ENCODE results near the gene RPRML.
"Not testable (repeated sequence)": the region's sequence is repeated elsewhere in the genome, so short reads cannot be mapped to it uniquely, and the experiment has no call there.

Gene RPRML

GRCh38 chr17:46979147-46979863 lies at the start of gene RPRML:
Gene RPRML, minus strand, starts transcription at chr17:46979253. Its CDS starts 246 bp downstream, at chr17:46979007.
- DNase-seq (ENCODE audit: low spot score), result no peak

GRCh38 chr17:47016966-47017365 lies 37.9 kb upstream of the RPRML start:
- not testable (repeated sequence) for DNase-seq (ENCODE audit: low spot score)

GRCh38 chr17:47013341-47013740 lies 34.3 kb upstream of the RPRML start:
- peak; percentile 29 for DNase-seq (ENCODE audit: low spot score)

GRCh38 chr17:47012457-47012856 lies 33.4 kb upstream of the RPRML start:
- DNase-seq (ENCODE audit: low spot score), result no peak

GRCh38 chr17:47009759-47010594 lies 30.9 kb upstream of the RPRML start:
- peak; percentile 27 for DNase-seq (ENCODE audit: low spot score)

DNA sequence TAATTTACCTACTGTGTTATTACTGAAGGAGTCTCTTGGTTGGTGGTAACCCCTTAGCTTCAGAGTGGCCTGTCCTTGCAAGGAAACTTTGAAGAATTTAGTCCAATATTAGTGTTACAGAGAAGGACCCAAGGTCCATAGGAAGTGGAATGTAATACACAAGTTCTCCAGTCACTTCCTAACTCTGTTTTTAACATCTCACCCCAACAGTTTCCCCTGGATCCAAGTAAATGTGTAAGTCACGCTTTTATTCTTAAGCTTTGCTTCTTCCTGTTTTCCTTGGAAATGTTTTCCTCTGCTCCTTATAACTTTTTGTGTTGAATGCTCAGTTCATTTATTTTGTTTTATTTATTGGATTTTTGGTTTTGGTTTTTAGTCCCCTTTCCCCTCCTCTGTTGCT lies 25.9 kb upstream of the RPRML start:
- no peak for DNase-seq (ENCODE audit: low spot score)

- DNase-seq (ENCODE audit: low spot score), result not testable (repeated sequence)
These were observed 24.8 kb upstream of the RPRML start for GRCh38 chr17:47003864-47004263.

DNA sequence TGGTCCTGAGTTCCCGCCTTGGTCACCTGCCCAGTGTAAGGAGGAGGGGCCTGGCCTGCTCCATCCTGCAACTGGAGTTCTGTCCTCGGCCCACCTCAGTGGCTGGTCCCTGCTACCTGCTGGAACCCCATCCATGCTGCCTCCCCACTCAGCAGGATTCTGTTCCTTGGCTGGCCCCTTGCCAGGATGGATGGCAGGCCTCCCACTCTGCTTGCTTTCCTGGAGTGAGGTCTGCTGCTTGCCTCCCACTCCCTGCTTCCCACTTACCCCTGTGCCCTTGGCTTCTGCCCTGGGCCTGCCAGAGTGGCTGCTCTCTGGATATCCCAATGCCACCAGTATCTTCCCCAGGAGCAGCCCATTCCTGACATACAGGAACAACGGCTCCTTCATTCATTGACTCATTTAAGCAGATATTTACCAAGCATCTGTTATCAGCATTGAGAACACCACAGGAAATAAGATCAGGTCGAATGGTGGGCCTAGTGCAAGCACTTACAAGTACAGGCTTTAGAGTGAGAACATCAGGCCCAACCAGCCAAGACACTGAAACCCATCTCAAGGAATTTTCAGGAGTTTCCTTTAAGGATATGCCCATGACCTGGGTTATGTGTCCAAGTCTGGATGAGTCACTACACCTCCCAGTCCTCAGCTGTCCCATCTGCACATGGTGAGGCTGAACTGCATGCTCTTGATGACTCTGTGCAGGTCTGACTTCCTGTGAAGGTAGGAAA lies 17.0 kb upstream of the RPRML start:
- DNase-seq (ENCODE audit: low spot score), result no peak

- DNase-seq (ENCODE audit: low spot score), result no peak
These were observed 15.9 kb upstream of the RPRML start for GRCh38 chr17:46994993-46995392.

- no peak for DNase-seq (ENCODE audit: low spot score)
These were observed 12.6 kb upstream of the RPRML start for GRCh38 chr17:46991617-46992016.

DNA sequence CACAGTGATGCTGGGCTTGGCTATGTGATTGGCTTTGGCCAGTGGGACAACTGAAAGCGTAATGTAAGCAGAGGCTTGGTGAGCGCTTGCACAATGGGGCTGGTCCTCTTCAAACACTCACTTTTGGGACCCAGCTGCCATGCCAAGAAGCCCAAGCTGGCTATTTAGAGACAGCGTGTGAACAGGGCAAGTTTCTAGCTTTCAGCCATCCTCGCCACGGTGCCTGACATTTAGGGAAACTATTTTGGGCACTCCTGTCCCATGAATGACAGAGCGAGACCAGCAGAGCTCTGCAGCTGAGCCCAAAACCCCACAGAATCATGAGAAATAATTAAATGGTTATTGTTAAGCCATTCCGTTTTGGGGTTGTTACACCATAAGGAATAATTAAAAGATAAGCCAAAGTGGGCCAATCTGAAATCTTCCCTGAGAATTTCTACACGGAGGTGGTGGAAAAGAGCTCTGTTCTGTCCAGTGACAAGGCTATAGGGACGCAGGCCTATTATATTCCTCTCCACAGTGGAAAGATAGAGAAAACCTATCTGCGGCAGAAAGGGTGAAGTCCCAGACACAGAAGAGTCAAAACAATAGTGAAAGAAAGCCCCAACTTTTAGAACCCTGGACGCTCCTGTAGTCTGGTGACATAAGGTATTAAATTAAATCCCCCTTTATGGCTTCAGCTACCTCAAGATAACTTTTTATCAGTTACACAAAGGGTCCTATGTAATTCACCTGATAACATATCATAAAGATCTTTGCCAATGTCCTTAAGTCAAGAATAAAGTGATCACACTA lies 10.8 kb upstream of the RPRML start:
- DNase-seq (ENCODE audit: low spot score), result no peak

DNA sequence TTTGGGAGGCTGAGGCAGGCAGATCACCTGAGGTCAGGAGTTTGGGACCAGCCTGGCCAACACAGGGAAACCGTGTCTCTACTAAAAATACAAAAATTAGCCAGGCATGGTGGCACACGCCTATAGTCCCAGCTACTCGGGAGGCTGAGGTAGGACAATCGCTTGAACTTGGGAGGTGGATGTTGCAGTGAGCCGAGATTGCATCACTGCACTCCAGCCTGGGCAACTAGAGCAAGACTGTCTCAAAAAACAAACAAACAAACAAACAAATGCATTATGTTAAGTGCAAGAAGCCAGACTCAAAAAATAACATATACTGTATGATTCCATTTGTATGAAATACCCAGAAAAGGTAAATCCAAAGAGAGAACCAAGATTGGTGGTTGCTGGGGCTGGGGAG lies 8.9 kb upstream of the RPRML start:
- not testable (repeated sequence) for DNase-seq (ENCODE audit: low spot score)

GRCh38 chr17:46986366-46986765 lies 7.3 kb upstream of the RPRML start:
- DNase-seq (ENCODE audit: low spot score), result no peak

- DNase-seq (ENCODE audit: low spot score), result no peak
These were observed 5.8 kb upstream of the RPRML start for GRCh38 chr17:46984892-46985291.

DNA sequence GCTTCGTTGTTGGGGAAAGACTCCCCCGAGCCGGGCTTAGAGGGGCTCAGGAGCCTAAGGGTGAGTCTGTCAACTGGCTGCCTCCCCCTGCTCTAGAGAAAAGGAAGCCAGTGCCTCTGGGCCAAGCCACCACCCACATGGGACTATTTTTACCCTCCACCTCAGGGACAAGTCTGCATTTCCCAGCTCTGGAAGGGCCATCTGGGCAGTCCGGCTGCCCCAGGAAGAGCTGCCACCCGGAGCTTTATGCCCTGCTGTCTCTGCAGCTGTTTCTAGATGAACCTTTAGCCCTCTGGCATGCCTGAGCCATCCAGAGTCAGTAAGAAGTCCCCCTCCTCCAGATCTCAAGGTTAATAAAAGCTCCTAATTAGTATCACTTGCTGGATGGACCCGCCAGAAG lies 5.3 kb upstream of the RPRML start:
- no peak for DNase-seq (ENCODE audit: low spot score)

DNA sequence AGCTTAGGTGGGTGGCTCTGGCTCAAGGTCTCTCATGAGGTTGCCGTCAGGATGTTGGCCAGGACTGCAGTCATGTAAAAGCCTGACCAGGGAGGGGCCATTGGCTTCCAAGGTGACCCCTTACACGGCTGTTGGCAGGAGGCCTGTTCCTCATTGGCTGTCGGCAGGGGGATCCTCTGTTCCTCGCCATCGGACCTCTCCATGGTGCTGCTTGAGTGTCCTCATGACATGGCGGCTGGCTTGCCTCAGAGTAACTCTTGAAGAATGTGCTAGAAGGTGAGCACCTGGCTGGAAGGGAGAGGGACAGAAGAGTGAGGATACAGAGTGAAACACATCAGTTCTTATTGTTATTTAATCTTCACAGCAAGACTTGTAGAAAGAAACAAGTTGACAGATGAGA lies 4.7 kb upstream of the RPRML start:
- DNase-seq (ENCODE audit: low spot score), result no peak

- DNase-seq (ENCODE audit: low spot score), result no peak
These were observed 3.5 kb upstream of the RPRML start for GRCh38 chr17:46982577-46982976.

GRCh38 chr17:46978489-46979146 lies 435 bp downstream of the RPRML start:
- no peak for DNase-seq (ENCODE audit: low spot score)

- DNase-seq (ENCODE audit: low spot score), result no peak
These were observed 1.1 kb downstream of the RPRML start for GRCh38 chr17:46977750-46978488.

DNA sequence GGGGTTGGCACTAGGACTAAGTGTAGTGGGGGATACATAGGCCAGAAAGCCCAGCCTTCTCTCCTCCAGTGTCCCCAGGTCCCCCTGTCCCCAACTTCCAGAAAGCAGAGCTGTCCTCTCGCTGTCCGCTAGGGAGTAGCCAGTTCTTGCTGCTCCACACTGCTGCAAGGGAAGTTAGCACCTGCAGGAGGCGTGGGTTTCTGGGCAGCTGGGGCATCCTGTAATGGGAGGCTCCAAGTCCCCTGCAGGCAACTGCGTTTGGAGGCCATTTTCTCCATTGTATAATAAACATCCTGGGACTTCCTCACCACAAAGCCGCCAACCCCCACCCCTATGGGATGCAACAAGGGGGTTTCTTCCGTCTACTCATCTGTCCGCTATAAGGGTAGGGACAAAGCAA lies 1.7 kb downstream of the RPRML start:
- peak; percentile 22 for DNase-seq (ENCODE audit: low spot score)

Data from hepatic stellate cell (primary cell).